IPS-18a (cell line): Measurements from ENCODE around the gene KRTAP5-7.
"Not testable (repeated sequence)": the region's sequence is repeated elsewhere in the genome, so short reads cannot be mapped to it uniquely, and the experiment has no call there.

Experiments
- H3K27ac ChIP-seq: one replicate; pipeline ENCODE4 v1.5.1; 2013; ENCODE audit warnings: low read length
- H3K27me3 ChIP-seq: one replicate; pipeline ENCODE4 v1.6.1; 2013; ENCODE audit warnings: mild to moderate bottlenecking, low read length; ENCODE audit not compliant: control insufficient read depth, insufficient read depth
- H3K36me3 ChIP-seq: one replicate; pipeline ENCODE4 v1.6.1; 2013; ENCODE audit warnings: low read depth, low read length; ENCODE audit not compliant: control insufficient read depth
- H3K4me1 ChIP-seq: one replicate; pipeline ENCODE4 v1.6.1; 2013; ENCODE audit warnings: low read depth, low read length; ENCODE audit not compliant: control insufficient read depth
- H3K4me3 ChIP-seq: one replicate; pipeline ENCODE4 v1.5.1; 2013; ENCODE audit warnings: low read length
- H3K9ac ChIP-seq: one replicate; pipeline ENCODE4 v1.6.1; 2013; ENCODE audit warnings: mild to moderate bottlenecking, low read length, moderate library complexity
- H3K9me3 ChIP-seq: one replicate; pipeline ENCODE4 v1.6.1; 2013; ENCODE audit warnings: low read depth, low read length; ENCODE audit not compliant: control insufficient read depth

Gene KRTAP5-7

DNA sequence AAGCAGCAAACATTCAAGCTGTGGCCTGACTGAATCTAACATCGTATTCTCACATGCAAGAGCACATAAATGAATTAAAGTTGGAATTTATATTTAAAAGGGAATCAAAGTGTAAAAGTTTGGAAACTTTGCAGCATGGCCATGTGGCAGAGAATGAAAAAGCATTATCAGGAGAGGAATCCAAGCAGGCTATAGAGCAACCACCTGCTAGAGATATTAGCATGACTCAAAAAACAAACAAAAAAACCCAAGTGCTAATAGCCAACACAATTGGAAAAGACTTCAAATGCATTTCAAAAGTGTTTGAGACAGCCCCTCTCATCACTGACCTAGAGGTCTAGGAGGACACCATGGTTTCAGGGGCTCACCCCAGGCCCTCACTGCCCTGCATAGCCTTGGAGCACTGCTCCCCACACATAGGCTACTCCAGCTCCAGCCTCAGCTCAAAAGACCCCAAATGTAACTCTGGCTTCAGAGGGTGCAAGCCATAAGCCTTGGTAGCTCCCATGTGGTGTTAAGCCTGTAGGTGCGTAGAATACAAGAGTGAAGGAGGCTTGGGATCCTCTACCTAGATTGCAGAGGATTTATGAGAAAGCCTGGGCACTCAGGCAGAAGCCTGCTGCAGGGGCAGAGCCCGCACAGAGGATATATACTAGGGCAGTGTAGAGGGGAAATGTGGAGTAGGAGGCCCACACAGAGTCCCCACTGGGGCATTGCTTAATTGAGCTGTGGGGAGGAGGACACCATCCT is 1.7 kb upstream of the KRTAP5-7 start:
- Histone ChIP-seq H3K4me3 (no peak overlapping the region), H3K9ac (no peak overlapping the region), H3K36me3 (no peaks in the 10 kb centered on the region), H3K4me1 (no peaks in the 10 kb centered on the region), H3K9me3 (no peaks in the 10 kb centered on the region), H3K27ac (no peak overlapping the region), H3K27me3 (no peaks in the 10 kb centered on the region)

- no peaks in the 10 kb centered on the region for H3K9me3 ChIP-seq
- H3K27ac ChIP-seq = no peak overlapping the region
These were observed 1.1 kb upstream of the KRTAP5-7 start for GRCh38 chr11:71525938-71526495.

GRCh38 chr11:71527576-71528210 is 626 bp downstream of the KRTAP5-7 start:
- Histone ChIP-seq H3K9ac (no peak overlapping the region), H3K4me1 (no peaks in the 10 kb centered on the region)

More at GRCh38 chr11:71525938-71526495, 1.1 kb upstream of the KRTAP5-7 start:
- Histone ChIP-seq H3K36me3 (no peaks in the 10 kb centered on the region), H3K27me3 (no peaks in the 10 kb centered on the region), H3K4me3 (no peak overlapping the region), H3K4me1 (no peaks in the 10 kb centered on the region), H3K9ac (no peak overlapping the region)

GRCh38 chr11:71530602-71531001 is 3.5 kb downstream of the KRTAP5-7 start:
- H3K9ac ChIP-seq = no peak overlapping the region
- no peak overlapping the region for H3K4me3 ChIP-seq
- no peaks in the 10 kb centered on the region for H3K9me3 ChIP-seq
- H3K4me1 ChIP-seq = no peaks in the 10 kb centered on the region
- H3K27me3 ChIP-seq = no peaks in the 10 kb centered on the region
- no peaks in the 10 kb centered on the region for H3K36me3 ChIP-seq
- no peak overlapping the region for H3K27ac ChIP-seq

More at GRCh38 chr11:71527576-71528210, 626 bp downstream of the KRTAP5-7 start:
- H3K4me3 ChIP-seq = no peak overlapping the region
- H3K27ac ChIP-seq = no peak overlapping the region
- no peaks in the 10 kb centered on the region for H3K36me3 ChIP-seq
- no peaks in the 10 kb centered on the region for H3K27me3 ChIP-seq
- no peaks in the 10 kb centered on the region for H3K9me3 ChIP-seq

DNA sequence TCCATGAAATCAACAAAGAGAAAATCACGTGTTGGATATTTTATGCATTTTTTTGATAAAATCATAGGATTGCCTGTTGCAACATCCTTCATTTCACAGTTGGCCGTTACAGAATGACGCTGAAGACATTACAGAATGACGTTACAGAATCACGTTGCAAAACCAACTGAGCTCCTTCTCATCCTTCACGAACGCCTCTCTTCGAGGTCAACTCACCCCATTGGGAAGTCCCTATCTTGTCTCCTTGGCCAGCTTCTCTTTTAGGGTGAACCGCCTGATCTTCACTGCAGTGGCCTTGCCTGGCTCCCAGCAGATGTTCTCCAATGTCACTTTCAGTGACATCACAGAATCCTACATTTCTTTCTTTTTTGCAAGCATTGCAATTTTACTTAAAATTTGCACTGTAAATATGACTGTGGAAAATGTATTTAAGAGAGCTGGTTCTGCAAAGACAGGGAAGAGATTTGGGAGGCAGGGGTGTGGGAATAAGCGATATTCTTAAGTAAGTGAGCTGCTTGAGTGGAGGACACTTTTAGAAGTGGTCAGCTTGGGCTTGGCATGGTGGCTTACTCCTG is 5.1 kb downstream of the KRTAP5-7 start:
- no peak overlapping the region for H3K27ac ChIP-seq
- no peaks in the 10 kb centered on the region for H3K36me3 ChIP-seq
- H3K4me3 ChIP-seq = no peak overlapping the region
- no peaks in the 10 kb centered on the region for H3K27me3 ChIP-seq
- H3K9me3 ChIP-seq = no peaks in the 10 kb centered on the region
- H3K4me1 ChIP-seq = no peaks in the 10 kb centered on the region
- H3K9ac ChIP-seq = no peak overlapping the region

DNA sequence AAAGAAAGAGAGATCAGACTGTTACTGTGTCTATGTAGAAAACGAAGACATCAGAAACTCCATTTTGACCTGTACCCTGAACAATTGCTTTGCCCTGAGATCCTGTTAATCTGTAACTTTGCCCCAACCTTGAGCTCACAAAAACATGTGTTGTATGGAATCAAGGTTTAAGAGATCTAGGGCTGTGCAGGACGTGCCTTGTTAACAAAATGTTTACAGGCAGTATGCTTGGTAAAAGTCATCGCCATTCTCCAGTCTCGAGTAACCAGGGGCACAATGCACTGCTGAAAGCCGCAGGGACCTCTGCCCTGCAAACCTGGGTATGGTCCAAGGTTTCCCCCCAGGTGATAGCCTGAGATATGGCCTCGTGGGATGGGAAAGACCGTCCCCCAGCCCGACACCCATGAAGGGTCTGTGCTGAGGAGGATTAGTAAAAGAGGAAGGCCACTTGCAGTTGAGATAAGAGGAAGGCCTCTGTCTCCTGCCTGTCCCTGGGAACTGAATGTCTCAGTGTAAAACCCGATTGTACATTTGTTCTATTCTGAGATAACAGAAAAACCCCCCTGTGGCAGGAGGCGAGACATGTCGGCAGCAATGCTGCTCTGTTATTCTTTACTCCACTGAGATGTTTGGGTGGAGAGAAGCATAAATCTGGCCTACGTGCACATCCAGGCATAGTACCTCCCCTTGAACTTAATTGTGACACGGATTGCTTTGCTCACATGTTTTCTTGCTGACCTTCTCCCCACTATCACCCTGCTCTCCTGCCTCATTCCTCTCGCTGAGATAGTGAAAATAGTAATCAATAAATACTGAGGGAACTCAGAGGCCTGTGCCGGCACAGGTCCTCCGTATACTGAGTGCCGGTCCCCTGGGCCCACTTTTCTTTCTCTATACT is 7.9 kb downstream of the KRTAP5-7 start:
- not testable (repeated sequence) for H3K4me1 ChIP-seq, H3K36me3 ChIP-seq, H3K27me3 ChIP-seq, H3K27ac ChIP-seq, H3K9me3 ChIP-seq, H3K4me3 ChIP-seq, H3K9ac ChIP-seq

DNA sequence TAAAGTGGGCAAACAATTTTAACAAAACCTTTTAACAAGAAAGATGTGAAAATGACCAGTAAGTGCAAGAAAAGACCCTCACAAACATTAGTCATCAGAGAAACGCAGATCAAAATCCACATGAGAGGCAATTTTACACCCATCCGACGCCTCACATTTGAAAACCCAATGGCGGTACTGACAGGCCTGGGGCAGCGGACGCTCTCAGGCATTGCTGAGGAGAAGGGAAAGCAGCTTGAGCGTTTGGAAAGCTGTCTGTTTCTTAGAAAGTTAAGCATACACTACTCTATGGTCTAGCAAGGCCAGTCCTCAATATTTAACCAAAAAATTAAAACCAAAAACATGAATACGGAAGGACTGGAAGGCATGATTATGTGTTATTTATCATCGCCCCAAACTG is 8.8 kb downstream of the KRTAP5-7 start:
- Histone ChIP-seq H3K36me3 (no peaks in the 10 kb centered on the region), H3K27me3 (no peaks in the 10 kb centered on the region), H3K4me3 (no peak overlapping the region), H3K9ac (no peak overlapping the region), H3K4me1 (no peaks in the 10 kb centered on the region), H3K27ac (no peak overlapping the region), H3K9me3 (no peaks in the 10 kb centered on the region)

- Histone ChIP-seq H3K27ac (no peak overlapping the region), H3K27me3 (no peaks in the 10 kb centered on the region), H3K9me3 (no peaks in the 10 kb centered on the region), H3K4me3 (no peak overlapping the region), H3K4me1 (no peaks in the 10 kb centered on the region), H3K9ac (no peak overlapping the region), H3K36me3 (no peaks in the 10 kb centered on the region)
These were observed 10.5 kb downstream of the KRTAP5-7 start for GRCh38 chr11:71537537-71537936.

DNA sequence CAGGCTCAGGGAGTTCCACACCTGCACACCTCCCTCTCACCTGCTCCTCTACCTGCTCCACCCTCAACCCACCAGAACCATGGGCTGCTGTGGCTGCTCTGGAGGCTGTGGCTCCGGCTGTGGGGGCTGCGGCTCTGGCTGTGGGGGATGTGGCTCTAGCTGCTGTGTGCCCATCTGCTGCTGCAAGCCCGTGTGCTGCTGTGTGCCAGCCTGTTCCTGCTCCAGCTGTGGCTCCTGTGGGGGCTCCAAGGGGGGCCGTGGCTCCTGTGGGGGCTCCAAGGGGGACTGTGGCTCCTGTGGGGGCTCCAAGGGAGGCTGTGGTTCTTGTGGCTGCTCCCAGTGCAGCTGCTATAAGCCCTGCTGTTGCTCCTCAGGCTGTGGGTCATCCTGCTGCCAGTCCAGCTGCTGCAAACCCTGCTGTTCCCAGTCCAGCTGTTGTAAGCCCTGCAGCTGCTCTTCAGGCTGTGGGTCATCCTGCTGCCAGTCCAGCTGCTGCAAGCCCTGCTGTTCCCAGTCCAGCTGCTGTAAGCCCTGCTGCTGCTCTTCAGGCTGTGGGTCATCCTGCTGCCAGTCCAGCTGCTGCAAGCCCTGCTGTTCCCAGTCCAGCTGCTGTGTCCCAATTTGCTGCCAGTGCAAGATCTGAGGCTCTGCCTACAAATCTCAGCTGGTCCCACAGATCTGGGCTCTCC is 11.1 kb downstream of the KRTAP5-7 start, which contains the start of gene KRTAP5-8:
Gene KRTAP5-8 (plus strand): TSS at position 49 of the 689 bp plus-strand sequence. CDS start 31 bp downstream, at position 80.
- H3K9ac ChIP-seq, H3K27ac ChIP-seq, H3K4me3 ChIP-seq: not testable (repeated sequence)

GRCh38 chr11:71538666-71538990 is 11.6 kb downstream of the KRTAP5-7 start:
- Histone ChIP-seq H3K36me3 (no peaks in the 10 kb centered on the region), H3K9ac (no peak overlapping the region), H3K27me3 (no peaks in the 10 kb centered on the region)

More for the DNA sequence above, 11.1 kb downstream of the KRTAP5-7 start, which contains the start of gene KRTAP5-8:
- not testable (repeated sequence) for H3K4me1 ChIP-seq, H3K27me3 ChIP-seq, H3K9me3 ChIP-seq, H3K36me3 ChIP-seq

More at GRCh38 chr11:71538666-71538990, 11.6 kb downstream of the KRTAP5-7 start:
- no peaks in the 10 kb centered on the region for H3K9me3 ChIP-seq
- no peak overlapping the region for H3K4me3 ChIP-seq
- H3K4me1 ChIP-seq = no peaks in the 10 kb centered on the region
- H3K27ac ChIP-seq = no peak overlapping the region
